DND-41 (cell line): Measurements from ENCODE around the gene VCAM1.

Experiments used
- ATAC-seq: fragments of 200-7000 bp; cut with Tn5 transposase; 3 replicates; pipeline ENCODE4 v1.9.1; 2021; ENCODE audit warnings: low read depth; ENCODE audit not compliant: insufficient read depth
- DNase-seq: peaks from one replicate; pipeline ENCODE4 v3.0.0-alpha.2; 2020
- H2AFZ ChIP-seq: 2 replicates; pipeline ENCODE4 v1.6.0; 2012; ENCODE audit warnings: low read depth, low read length
- H3K27ac ChIP-seq: 2 replicates; pipeline ENCODE4 v1.5.1; 2012; ENCODE audit warnings: low read length, inconsistent platforms
- H3K27me3 ChIP-seq: fragments of 200-600 bp; sonication (generic); 2 replicates; pipeline ENCODE4 v1.6.0; 2012; ENCODE audit warnings: low read length, mild to moderate bottlenecking, inconsistent platforms; ENCODE audit not compliant: insufficient read depth, poor library complexity
- H3K36me3 ChIP-seq: 2 replicates; pipeline ENCODE4 v1.5.1; 2012; ENCODE audit warnings: low read length, inconsistent platforms; ENCODE audit not compliant: insufficient read depth
- H3K4me1 ChIP-seq: 2 replicates; pipeline ENCODE4 v1.5.1; 2012; ENCODE audit warnings: mild to moderate bottlenecking, low read length; ENCODE audit not compliant: insufficient read depth
- H3K4me2 ChIP-seq: 2 replicates; pipeline ENCODE4 v1.6.0; 2012; ENCODE audit warnings: mild to moderate bottlenecking, moderate library complexity, low read length, inconsistent platforms; ENCODE audit not compliant: insufficient read depth
- H3K4me3 ChIP-seq, 2 experiments: fragments of 200-600 bp in 1 of 2; shearing (Covaris generic) in 1 of 2; 2 replicates each; pipeline ENCODE4 v1.5.1; 2012 to 2016; ENCODE audit warnings: inconsistent platforms in 2 of 2, low read length in 2 of 2, mild to moderate bottlenecking in 2 of 2, low read depth in 1 of 2, moderate library complexity in 1 of 2
- H3K79me2 ChIP-seq: 2 replicates; pipeline ENCODE4 v1.6.0; 2012; ENCODE audit warnings: low read length, inconsistent platforms; ENCODE audit not compliant: insufficient read depth
- H3K9ac ChIP-seq: 2 replicates; pipeline ENCODE4 v1.6.0; 2012; ENCODE audit warnings: low read depth, mild to moderate bottlenecking, inconsistent platforms, low read length, moderate library complexity
- H3K9me3 ChIP-seq: 2 replicates; pipeline ENCODE4 v1.5.1; 2012; ENCODE audit warnings: low read length, moderate library complexity, mild to moderate bottlenecking, inconsistent platforms; ENCODE audit not compliant: insufficient read depth, severe bottlenecking
- H4K20me1 ChIP-seq: 2 replicates; pipeline ENCODE4 v1.6.0; 2012; ENCODE audit warnings: low read length; ENCODE audit not compliant: insufficient read depth
- CTCF ChIP-seq: IDR thresholded peaks from 2 replicates; pipeline ENCODE4 v1.5.1; 2012; ENCODE audit warnings: borderline replicate concordance, low read length, moderate library complexity, mild to moderate bottlenecking; ENCODE audit not compliant: poor library complexity, severe bottlenecking; ENCODE audit errors: extremely low read depth
- EZH2 ChIP-seq: IDR thresholded peaks from 3 replicates; pipeline ENCODE4 v1.6.1; 2012; ENCODE audit warnings: borderline replicate concordance, low read depth, mild to moderate bottlenecking, moderate library complexity, low read length, inconsistent platforms; ENCODE audit not compliant: severe bottlenecking

Gene VCAM1

DNA sequence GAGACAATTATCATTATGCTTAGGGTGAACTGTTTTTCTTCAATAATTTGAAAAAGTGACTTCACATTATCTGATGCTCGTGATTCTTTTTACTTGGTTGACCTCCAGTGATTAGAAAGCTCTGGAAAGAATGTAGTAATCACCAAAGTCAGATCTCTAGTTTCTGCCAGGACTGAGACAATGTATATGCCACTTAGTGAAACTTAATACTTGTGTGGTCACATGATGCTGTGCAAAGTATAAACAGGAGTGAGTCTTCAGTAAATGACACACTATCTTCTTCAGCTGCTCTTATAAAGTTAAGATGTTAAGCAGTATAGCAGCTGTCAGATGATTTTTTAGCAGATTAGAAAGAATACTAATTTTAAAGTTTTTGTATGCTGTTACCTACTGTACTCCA, 17.2 kb downstream of the VCAM1 start:
- no peaks in the 10 kb centered on the region for H3K9me3 ChIP-seq
- H3K4me1 ChIP-seq = no peaks in the 10 kb centered on the region
- no peaks in the 10 kb centered on the region for H3K36me3 ChIP-seq
- H3K27me3 ChIP-seq = no peaks in the 10 kb centered on the region
- ATAC-seq (no peak), DNase-seq (no peak)
- no peak overlapping the region for H3K9ac ChIP-seq
- TF ChIP-seq CTCF = no peak
- no peak for TF ChIP-seq EZH2
- no peaks in the 10 kb centered on the region for H3K79me2 ChIP-seq
- H3K27ac ChIP-seq = no peak overlapping the region
- H2AFZ ChIP-seq = no peak overlapping the region
- H3K4me2 ChIP-seq = no peak overlapping the region
- no peaks in the 10 kb centered on the region for H4K20me1 ChIP-seq
- no peak overlapping the region for H3K4me3 ChIP-seq

GRCh38 chr1:100746542-100746932, 27.0 kb downstream of the VCAM1 start:
- no peak for TF ChIP-seq EZH2
- H2AFZ ChIP-seq = no peak overlapping the region
- H3K36me3 ChIP-seq = no peaks in the 10 kb centered on the region
- no peaks in the 10 kb centered on the region for H3K4me1 ChIP-seq
- ATAC-seq (no peak), DNase-seq (no peak)
- H3K79me2 ChIP-seq = no peaks in the 10 kb centered on the region
- H3K27me3 ChIP-seq = no peaks in the 10 kb centered on the region
- no peak overlapping the region for H3K27ac ChIP-seq
- no peak overlapping the region for H3K9ac ChIP-seq
- H4K20me1 ChIP-seq = no peaks in the 10 kb centered on the region
- H3K4me2 ChIP-seq = no peak overlapping the region
- H3K9me3 ChIP-seq = no peaks in the 10 kb centered on the region
- H3K4me3 ChIP-seq = no peak overlapping the region

DNA sequence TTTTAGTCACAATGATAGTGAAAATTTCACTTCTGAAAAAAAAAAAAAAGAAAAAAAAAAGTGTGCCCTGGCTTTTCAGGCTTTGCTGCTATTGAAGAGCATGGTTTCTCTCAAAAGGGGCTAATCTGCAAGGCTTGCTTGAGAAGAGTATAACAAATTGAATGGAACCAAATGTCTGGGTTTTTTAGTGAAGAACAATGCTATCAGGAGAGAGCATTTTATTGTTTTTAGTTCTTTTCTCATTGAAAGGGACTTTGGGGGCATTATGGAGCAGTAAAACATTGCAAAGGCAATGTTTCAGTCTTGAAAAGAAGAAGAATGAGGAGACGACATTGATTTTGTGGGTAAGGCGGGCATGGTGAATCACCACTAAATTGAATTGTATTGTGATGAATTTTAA, 28.2 kb downstream of the VCAM1 start:
- no peak overlapping the region for H2AFZ ChIP-seq
- H3K4me1 ChIP-seq = no peaks in the 10 kb centered on the region
- no peak overlapping the region for H3K4me3 ChIP-seq
- no peaks in the 10 kb centered on the region for H4K20me1 ChIP-seq
- H3K9me3 ChIP-seq = no peaks in the 10 kb centered on the region
- DNase-seq (no peak), ATAC-seq (no peak)
- H3K4me2 ChIP-seq = no peak overlapping the region
- H3K36me3 ChIP-seq = no peaks in the 10 kb centered on the region
- no peak overlapping the region for H3K27ac ChIP-seq
- no peak overlapping the region for H3K9ac ChIP-seq
- no peak for TF ChIP-seq EZH2
- TF ChIP-seq CTCF = no peak
- no peaks in the 10 kb centered on the region for H3K79me2 ChIP-seq
- H3K27me3 ChIP-seq = no peaks in the 10 kb centered on the region

DNA sequence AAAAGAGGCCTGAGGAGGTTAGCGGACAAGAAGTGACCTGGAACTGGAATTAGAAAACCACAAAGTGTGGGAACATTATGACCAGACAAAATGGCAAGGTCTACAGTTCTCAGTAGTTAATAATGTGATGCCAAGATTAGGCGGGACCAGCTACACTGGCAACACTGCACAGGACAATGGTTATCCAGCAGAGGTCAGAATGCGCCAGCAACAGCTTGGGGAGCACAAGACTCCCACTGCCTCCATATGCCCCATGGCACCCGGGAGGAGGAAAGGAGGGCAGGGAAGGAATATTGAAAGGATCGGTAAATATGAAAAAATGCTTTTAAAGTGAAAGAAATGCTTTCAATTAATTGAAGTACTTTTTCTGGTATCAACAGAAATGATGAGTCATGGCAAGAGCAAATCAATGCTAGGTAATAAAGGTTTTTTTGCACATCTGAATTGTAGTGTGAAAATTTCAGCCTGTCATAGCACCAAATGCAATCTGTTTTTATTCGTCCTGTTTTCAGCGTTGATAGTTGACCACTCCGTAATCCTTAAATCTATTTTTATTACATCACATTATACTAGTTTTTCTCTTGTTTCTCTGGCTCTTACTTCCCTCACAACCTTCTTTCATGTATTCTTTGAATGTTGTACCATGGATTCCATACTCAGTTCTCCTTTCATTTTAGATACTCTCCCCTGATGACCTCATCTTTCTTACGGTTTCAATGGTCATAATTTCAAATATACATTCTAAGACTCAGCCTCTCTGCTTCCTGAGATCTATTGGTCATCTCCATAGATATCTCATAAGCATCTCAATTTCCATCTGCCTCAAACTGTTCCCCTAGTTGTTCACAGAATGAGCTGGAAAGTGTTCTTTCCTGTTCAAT, 30.7 kb downstream of the VCAM1 start:
- no peak overlapping the region for H3K4me3 ChIP-seq
- no peaks in the 10 kb centered on the region for H3K9me3 ChIP-seq
- no peak for DNase-seq
- ATAC-seq = no peak
- H3K36me3 ChIP-seq = no peaks in the 10 kb centered on the region
- H3K79me2 ChIP-seq = no peaks in the 10 kb centered on the region
- TF ChIP-seq EZH2 (no peak), CTCF (peak; percentile 24)
- H4K20me1 ChIP-seq = no peaks in the 10 kb centered on the region
- no peaks in the 10 kb centered on the region for H3K27me3 ChIP-seq
- no peak overlapping the region for H3K4me2 ChIP-seq
- no peaks in the 10 kb centered on the region for H3K4me1 ChIP-seq
- H2AFZ ChIP-seq = no peak overlapping the region
- H3K9ac ChIP-seq = no peak overlapping the region
- H3K27ac ChIP-seq = no peak overlapping the region
